ENCODE data around the gene CD48.
"Not testable (repeated sequence)": the region's sequence is repeated elsewhere in the genome, so short reads cannot be mapped to it uniquely, and the experiment has no call there.

CD48 gene

DNA sequence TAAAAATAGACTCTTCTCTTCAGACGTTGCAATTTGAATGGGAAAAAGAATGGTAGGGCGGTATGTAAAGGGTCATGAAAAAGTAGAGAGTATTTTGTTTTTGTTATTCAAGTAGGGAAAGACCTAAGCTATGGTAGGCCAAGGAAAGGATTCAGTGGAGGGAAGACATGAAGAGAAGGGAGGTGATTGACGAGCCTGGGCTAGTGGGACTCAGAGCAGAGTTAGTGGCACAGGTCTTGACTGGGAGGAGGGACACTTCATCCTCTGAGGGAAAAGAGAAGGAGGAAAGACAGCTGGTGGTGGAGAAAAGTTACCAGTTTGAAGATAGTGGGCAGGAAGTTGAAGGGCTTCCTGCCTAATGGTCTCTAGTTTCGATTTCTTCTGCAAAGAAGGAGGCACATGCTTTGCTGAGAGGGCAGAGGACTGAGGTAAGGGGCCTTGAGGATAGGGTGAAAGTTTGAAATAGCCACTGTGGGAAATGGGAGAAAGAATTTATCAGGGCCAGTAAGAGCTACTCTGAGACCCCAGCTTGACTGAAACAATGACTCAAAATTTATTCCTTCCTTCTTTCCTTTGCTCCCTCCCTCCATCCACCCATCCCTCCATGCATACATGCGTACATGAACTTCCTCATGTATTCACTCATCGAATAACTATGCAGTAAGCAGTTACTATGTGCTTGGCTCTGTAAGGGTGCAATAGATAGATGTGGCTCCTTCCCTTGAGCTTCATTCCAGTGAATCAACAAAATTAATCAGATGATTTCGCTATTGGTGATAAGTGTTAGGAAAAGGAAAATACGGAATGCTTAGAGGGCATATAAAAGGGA is 4.2 kb downstream of the CD48 start:
- intact Hi-C loops (cut with DNase I; ENCODE audit: low total_unique reads): no loop called here
- no peaks in the 10 kb centered on the region for H3K27me3 ChIP-seq
- no peaks in the 10 kb centered on the region for H3K9me3 ChIP-seq
- no peak overlapping the region for H3K4me3 ChIP-seq
- no peak overlapping the region for H3K27ac ChIP-seq
- TF ChIP-seq CTCF (IDR thresholded peaks at IDR 0.05): no peak
- no peaks in the 10 kb centered on the region for H3K36me3 ChIP-seq
- DNase-seq: no peak
- no peaks in the 10 kb centered on the region for H3K4me1 ChIP-seq

- no peaks in the 10 kb centered on the region for H3K36me3 ChIP-seq
- intact Hi-C loops (cut with DNase I; ENCODE audit: low total_unique reads): no loop called here
- H3K4me1 ChIP-seq: no peaks in the 10 kb centered on the region
- no peak overlapping the region for H3K27ac ChIP-seq
- no peak for TF ChIP-seq CTCF (IDR thresholded peaks at IDR 0.05)
- no peaks in the 10 kb centered on the region for H3K9me3 ChIP-seq
- DNase-seq: no peak
- H3K4me3 ChIP-seq: no peak overlapping the region
- no peaks in the 10 kb centered on the region for H3K27me3 ChIP-seq
Observed at GRCh38 chr1:160706526-160707235, 4.9 kb downstream of the CD48 start.

- H3K4me3 ChIP-seq: no peak overlapping the region
Observed at GRCh38 chr1:160705742-160706141, 5.9 kb downstream of the CD48 start.

GRCh38 chr1:160705212-160705621 is 6.4 kb downstream of the CD48 start:
- intact Hi-C loops (cut with DNase I; ENCODE audit: low total_unique reads); H3K9me3 ChIP-seq; H3K4me1 ChIP-seq; H3K27me3 ChIP-seq; H3K4me3 ChIP-seq; H3K36me3 ChIP-seq; DNase-seq; H3K27ac ChIP-seq: not testable (repeated sequence)

More at GRCh38 chr1:160705742-160706141, 5.9 kb downstream of the CD48 start:
- no peaks in the 10 kb centered on the region for H3K27me3 ChIP-seq
- H3K36me3 ChIP-seq: no peaks in the 10 kb centered on the region
- no peak for DNase-seq
- no peak overlapping the region for H3K27ac ChIP-seq
- intact Hi-C loops (cut with DNase I; ENCODE audit: low total_unique reads): no loop called here
- no peaks in the 10 kb centered on the region for H3K9me3 ChIP-seq
- no peaks in the 10 kb centered on the region for H3K4me1 ChIP-seq
- no peak for TF ChIP-seq CTCF (IDR thresholded peaks at IDR 0.05)

DNA sequence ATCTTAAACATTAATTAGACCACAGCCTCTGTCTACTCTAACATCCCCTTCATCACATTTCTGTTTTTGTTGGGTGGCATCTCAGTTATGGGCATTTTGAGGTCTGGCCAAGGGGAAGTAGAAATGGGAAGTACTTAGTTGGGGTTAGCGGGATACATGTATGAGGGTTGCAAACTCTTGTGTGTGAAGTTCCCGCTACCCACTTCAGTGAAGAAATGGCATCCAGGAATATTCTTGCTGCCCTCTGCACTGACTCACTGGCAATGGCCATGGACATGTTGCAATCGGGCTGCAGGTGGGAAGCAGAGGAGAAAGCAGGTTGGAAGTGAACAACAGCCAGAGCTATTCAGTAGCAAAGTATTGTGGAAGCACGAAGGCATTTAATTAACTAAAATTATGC is 7.4 kb downstream of the CD48 start:
- no peaks in the 10 kb centered on the region for H3K4me1 ChIP-seq
- peak in 1 of 2 donors; percentile 27 for DNase-seq
- H3K27me3 ChIP-seq: no peaks in the 10 kb centered on the region
- H3K36me3 ChIP-seq: no peaks in the 10 kb centered on the region
- no peak for TF ChIP-seq CTCF (IDR thresholded peaks at IDR 0.05)
- H3K27ac ChIP-seq: no peak overlapping the region
- no peak overlapping the region for H3K4me3 ChIP-seq
- intact Hi-C loops (cut with DNase I; ENCODE audit: low total_unique reads): no loop called here
- H3K9me3 ChIP-seq: no peaks in the 10 kb centered on the region

DNA sequence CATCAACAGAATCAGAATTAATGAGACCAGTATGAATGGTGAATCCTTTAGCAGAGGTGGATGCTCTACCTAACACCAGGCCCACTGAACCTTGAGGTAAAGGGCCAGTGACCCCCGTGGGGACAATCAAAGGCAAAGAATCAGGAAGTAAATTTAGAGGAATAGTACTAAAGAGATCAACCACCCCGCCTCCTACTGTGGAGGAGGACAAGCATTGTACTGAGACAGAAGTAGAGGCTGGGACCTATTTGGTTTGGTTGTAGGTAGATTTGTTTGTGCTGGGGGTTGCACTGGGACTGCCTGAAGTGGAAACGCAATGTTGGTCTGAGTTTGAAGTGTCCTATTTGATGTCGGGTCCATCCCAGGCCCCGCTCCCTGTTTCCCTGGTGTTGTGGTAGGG is 9.5 kb downstream of the CD48 start:
- DNase-seq: no peak
- no peak overlapping the region for H3K4me3 ChIP-seq
- no peaks in the 10 kb centered on the region for H3K9me3 ChIP-seq
- H3K36me3 ChIP-seq: no peaks in the 10 kb centered on the region
- H3K4me1 ChIP-seq: no peaks in the 10 kb centered on the region
- H3K27me3 ChIP-seq: no peaks in the 10 kb centered on the region
- intact Hi-C loops (cut with DNase I; ENCODE audit: low total_unique reads): no loop called here
- H3K27ac ChIP-seq: no peak overlapping the region
- TF ChIP-seq CTCF (IDR thresholded peaks at IDR 0.05): no peak

GRCh38 chr1:160692390-160692789 is 19.2 kb downstream of the CD48 start:
- H3K36me3 ChIP-seq; H3K27me3 ChIP-seq; H3K9me3 ChIP-seq; H3K4me1 ChIP-seq; intact Hi-C loops (cut with DNase I; ENCODE audit: low total_unique reads); DNase-seq; H3K4me3 ChIP-seq; H3K27ac ChIP-seq: not testable (repeated sequence)

All from tibial artery (tissue), 4 donors.